ENCODE measurements around the gene C10orf67.

- TF ChIP-seq CTCF (conservative IDR thresholded peaks at IDR 0.05; ENCODE audit: low read length): no peak
- no peak for TF ChIP-seq EZH2phosphoT487 (IDR thresholded peaks at IDR 0.05; ENCODE audit: borderline replicate concordance, low read depth, low read length)
Observed at GRCh38 chr10:23284155-23284554, 60.4 kb downstream of the C10orf67 start.

All from OCI-LY7 (cell line).